ENCODE results near the gene USP35.

USP35 gene

DNA sequence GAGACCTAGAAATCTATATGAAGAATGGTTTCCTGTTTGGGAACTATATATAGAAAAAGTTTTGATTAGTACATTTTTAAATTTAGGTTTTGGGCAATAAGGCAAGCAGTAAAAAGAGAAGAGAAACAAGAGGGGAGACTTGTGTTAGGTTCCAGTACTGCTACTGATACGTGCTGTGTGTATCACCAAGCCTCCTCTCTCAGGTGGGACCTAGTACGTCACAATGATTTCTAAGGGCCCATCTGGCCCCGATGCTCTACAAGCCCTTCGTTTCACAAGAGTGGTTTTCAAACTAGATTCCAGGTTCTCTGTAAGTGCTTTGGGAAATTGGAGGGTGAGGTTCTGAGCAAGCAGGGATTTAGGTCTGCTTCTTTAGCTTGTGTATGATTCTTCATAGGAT, 39.2 kb downstream of the USP35 start:
- Histone ChIP-seq H2BK15ac (ENCODE audit: low read length) (no peak overlapping the region), H3K14ac (ENCODE audit: low read length) (no peak overlapping the region), H3K4ac (ENCODE audit: low read length) (no peak overlapping the region), H3K27me3 (ENCODE audit: control insufficient read depth in 3 of 3, insufficient read depth in 3 of 3, low read depth in 1 of 3, low read length in 3 of 3) (peaks cover 0 to 2% (median 0%) of the 10 kb centered on the region in 3 experiments), H4K8ac (ENCODE audit: low read depth, low read length) (no peak overlapping the region), H3K9ac (ENCODE audit: low read depth, low read length, poor library complexity) (no peak overlapping the region), H3K9me3 (replicated peaks in 1 of 2; ENCODE audit: control insufficient read depth in 2 of 2, insufficient read depth in 1 of 2, low read depth in 1 of 2, low read length in 2 of 2) (no peaks in the 10 kb centered on the region), H3K4me1 (ENCODE audit: control insufficient read depth in 2 of 2, insufficient read depth in 1 of 2, low read depth in 1 of 2, low read length in 2 of 2) (no peaks in the 10 kb centered on the region), H2BK12ac (ENCODE audit: low read length) (no peak overlapping the region), H2AFZ (ENCODE audit: low read length) (no peak overlapping the region), H2BK5ac (ENCODE audit: low read length) (no peak overlapping the region), H3K18ac (ENCODE audit: low read length) (no peak overlapping the region), H3K79me1 (ENCODE audit: low read depth, low read length) (no peaks in the 10 kb centered on the region), H2AK5ac (ENCODE audit: low read depth, low read length) (no peak overlapping the region), H3K36me3 (replicated peaks in 1 of 2; ENCODE audit: control insufficient read depth in 2 of 2, insufficient read depth in 2 of 2, low read length in 2 of 2) (peaks cover 23 to 46% of the 10 kb centered on the region in 2 donors), H3K27ac (replicated peaks; ENCODE audit: low read length) (no peak overlapping the region), H3K4me2 (ENCODE audit: insufficient read depth, low read length, poor library complexity, severe bottlenecking) (no peak overlapping the region), H4K91ac (ENCODE audit: low read depth, low read length, poor library complexity) (no peak overlapping the region), H3K4me3 (ENCODE audit: low read length in 2 of 2) (no peak overlapping the region), H2BK120ac (ENCODE audit: low read depth, low read length) (no peak overlapping the region), H3K23ac (ENCODE audit: low read depth, low read length, poor library complexity) (no peak overlapping the region)
- no CpG with 5 or more reads among the region's 4 CpGs for WGBS, 2 donors (ENCODE audit: extremely low coverage in 2 of 2, insufficient read length in 2 of 2, insufficient replicate concordance in 1 of 2)
- DNase-seq (ENCODE audit: low spot score), result no peak

DNA sequence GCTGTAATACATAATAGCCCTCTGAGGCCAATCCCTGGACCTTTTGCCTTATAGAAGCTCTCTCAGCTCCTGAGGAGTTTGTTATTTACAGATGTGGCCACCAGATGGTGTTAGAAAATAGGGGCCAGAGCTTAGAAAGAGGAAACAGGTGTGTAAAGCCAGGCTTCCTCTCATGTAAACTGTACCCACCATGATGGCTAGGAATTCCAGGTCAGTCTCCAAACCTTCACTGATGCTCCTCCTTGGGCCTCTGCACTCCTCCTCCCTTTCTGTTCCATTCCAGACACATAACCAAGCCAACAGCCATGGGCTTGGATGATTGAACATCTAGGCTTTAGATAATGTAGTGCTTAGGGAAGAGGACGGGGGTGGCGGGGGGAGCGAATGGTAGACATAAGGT, 39.7 kb downstream of the USP35 start:
- no peak overlapping the region for H2BK120ac ChIP-seq (ENCODE audit: low read depth, low read length)
- no peak overlapping the region for H4K91ac ChIP-seq (ENCODE audit: low read depth, low read length, poor library complexity)
- no peak overlapping the region for H2AK5ac ChIP-seq (ENCODE audit: low read depth, low read length)
- no peak overlapping the region for H3K18ac ChIP-seq (ENCODE audit: low read length)
- H2BK15ac ChIP-seq (ENCODE audit: low read length), result no peak overlapping the region
- no peak overlapping the region for H3K14ac ChIP-seq (ENCODE audit: low read length)
- H3K23ac ChIP-seq (ENCODE audit: low read depth, low read length, poor library complexity), result no peak overlapping the region
- no peak overlapping the region for H3K9ac ChIP-seq (ENCODE audit: low read depth, low read length, poor library complexity)
- H3K4me2 ChIP-seq (ENCODE audit: insufficient read depth, low read length, poor library complexity, severe bottlenecking), result no peak overlapping the region
- H2BK5ac ChIP-seq (ENCODE audit: low read length), result no peak overlapping the region
- H3K27me3 ChIP-seq (ENCODE audit: control insufficient read depth in 3 of 3, insufficient read depth in 3 of 3, low read depth in 1 of 3, low read length in 3 of 3), result peaks cover 0 to 2% (median 0%) of the 10 kb centered on the region in 3 experiments
- no peaks in the 10 kb centered on the region for H3K79me1 ChIP-seq (ENCODE audit: low read depth, low read length)
- no peaks in the 10 kb centered on the region for H3K9me3 ChIP-seq (replicated peaks in 1 of 2; ENCODE audit: control insufficient read depth in 2 of 2, insufficient read depth in 1 of 2, low read depth in 1 of 2, low read length in 2 of 2)
- H2AFZ ChIP-seq (ENCODE audit: low read length), result no peak overlapping the region
- H4K8ac ChIP-seq (ENCODE audit: low read depth, low read length), result no peak overlapping the region
- no peaks in the 10 kb centered on the region for H3K4me1 ChIP-seq (ENCODE audit: control insufficient read depth in 2 of 2, insufficient read depth in 1 of 2, low read depth in 1 of 2, low read length in 2 of 2)
- no peak overlapping the region for H2BK12ac ChIP-seq (ENCODE audit: low read length)
- WGBS, 2 donors (ENCODE audit: extremely low coverage in 2 of 2, insufficient read length in 2 of 2, insufficient replicate concordance in 1 of 2), result no CpG with 5 or more reads among the region's 3 CpGs
- no peak overlapping the region for H3K4me3 ChIP-seq (ENCODE audit: low read length in 2 of 2)
- H3K4ac ChIP-seq (ENCODE audit: low read length), result no peak overlapping the region
- DNase-seq (ENCODE audit: low spot score), result peak; percentile 27
- no peak overlapping the region for H3K27ac ChIP-seq (replicated peaks; ENCODE audit: low read length)
- peaks cover 17 to 41% of the 10 kb centered on the region in 2 donors for H3K36me3 ChIP-seq (replicated peaks in 1 of 2; ENCODE audit: control insufficient read depth in 2 of 2, insufficient read depth in 2 of 2, low read length in 2 of 2)

DNA sequence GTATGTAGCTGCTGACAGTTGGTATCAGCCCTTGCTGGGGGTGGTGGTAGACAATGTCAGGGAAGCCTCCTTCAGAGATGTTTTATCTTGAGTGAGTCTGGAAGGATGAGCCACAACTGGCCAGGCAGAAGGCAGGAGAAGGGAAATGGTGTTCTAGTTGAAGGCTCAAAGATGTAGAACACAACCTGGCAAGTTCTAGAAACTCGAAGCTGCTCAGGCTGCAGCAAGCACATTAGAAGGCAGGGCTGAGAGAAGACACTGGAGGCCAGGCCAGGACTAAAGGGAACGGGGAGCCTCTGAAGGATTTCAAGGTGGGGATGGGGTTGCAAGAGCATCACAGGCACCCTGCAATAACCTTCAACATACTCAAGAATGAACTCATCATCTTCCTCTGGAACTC, 40.4 kb downstream of the USP35 start:
- no CpG with 5 or more reads among the region's 2 CpGs for WGBS, 2 donors (ENCODE audit: extremely low coverage in 2 of 2, insufficient read length in 2 of 2, insufficient replicate concordance in 1 of 2)

DNA sequence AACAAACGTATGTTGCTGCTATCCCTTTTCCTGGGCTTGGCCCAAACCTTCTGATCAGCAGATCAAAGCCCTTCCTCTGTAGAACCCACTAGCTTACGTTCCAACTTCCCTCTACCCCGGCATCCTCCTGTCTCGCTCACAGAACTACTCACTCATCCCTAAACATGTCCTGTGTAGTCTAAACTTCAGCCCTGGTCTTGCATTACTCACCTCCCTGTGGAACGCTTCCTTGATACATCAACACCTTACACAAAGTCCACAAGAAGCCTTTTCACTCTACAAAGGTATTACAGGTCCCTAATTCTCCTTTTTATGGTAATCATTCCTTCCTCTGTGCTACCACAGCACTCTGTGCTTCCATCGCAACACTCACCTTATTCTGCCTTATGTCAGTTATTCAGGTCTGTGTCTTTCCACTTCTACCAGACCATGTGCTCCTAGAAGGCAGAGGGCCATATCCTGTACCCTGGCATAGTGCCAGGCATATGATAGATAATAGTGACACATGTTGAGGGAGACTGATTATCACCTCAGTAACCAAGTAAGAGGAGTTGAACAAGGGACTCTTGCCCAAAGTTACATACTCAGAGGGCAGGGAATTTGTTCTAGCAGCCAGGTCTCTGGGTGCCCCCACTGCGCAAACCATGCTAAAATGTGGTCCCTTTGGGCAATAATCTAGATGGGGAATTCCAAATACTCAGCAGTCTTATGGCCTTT, 41.6 kb downstream of the USP35 start:
- Histone ChIP-seq H2BK12ac (ENCODE audit: low read length) (no peak overlapping the region), H4K91ac (ENCODE audit: low read depth, low read length, poor library complexity) (no peak overlapping the region), H2BK5ac (ENCODE audit: low read length) (no peak overlapping the region), H3K9ac (ENCODE audit: low read depth, low read length, poor library complexity) (no peak overlapping the region), H3K9me3 (replicated peaks in 1 of 2; ENCODE audit: control insufficient read depth in 2 of 2, insufficient read depth in 1 of 2, low read depth in 1 of 2, low read length in 2 of 2) (no peaks in the 10 kb centered on the region), H3K4ac (ENCODE audit: low read length) (no peak overlapping the region), H3K36me3 (replicated peaks in 1 of 2; ENCODE audit: control insufficient read depth in 2 of 2, insufficient read depth in 2 of 2, low read length in 2 of 2) (peaks cover 5 to 22% of the 10 kb centered on the region in 2 donors), H2BK15ac (ENCODE audit: low read length) (no peak overlapping the region), H2AK5ac (ENCODE audit: low read depth, low read length) (no peak overlapping the region), H3K4me2 (ENCODE audit: insufficient read depth, low read length, poor library complexity, severe bottlenecking) (no peak overlapping the region), H3K27ac (replicated peaks; ENCODE audit: low read length) (no peak overlapping the region), H3K18ac (ENCODE audit: low read length) (no peak overlapping the region), H3K23ac (ENCODE audit: low read depth, low read length, poor library complexity) (no peak overlapping the region), H3K14ac (ENCODE audit: low read length) (no peak overlapping the region), H2BK120ac (ENCODE audit: low read depth, low read length) (no peak overlapping the region), H3K4me1 (ENCODE audit: control insufficient read depth in 2 of 2, insufficient read depth in 1 of 2, low read depth in 1 of 2, low read length in 2 of 2) (no peaks in the 10 kb centered on the region), H3K79me1 (ENCODE audit: low read depth, low read length) (no peaks in the 10 kb centered on the region), H2AFZ (ENCODE audit: low read length) (no peak overlapping the region), H4K8ac (ENCODE audit: low read depth, low read length) (no peak overlapping the region), H3K4me3 (ENCODE audit: low read length in 2 of 2) (no peak overlapping the region), H3K27me3 (ENCODE audit: control insufficient read depth in 3 of 3, insufficient read depth in 3 of 3, low read depth in 1 of 3, low read length in 3 of 3) (no peaks in the 10 kb centered on the region)
- WGBS, 2 donors (ENCODE audit: extremely low coverage in 2 of 2, insufficient read length in 2 of 2, insufficient replicate concordance in 1 of 2), result no CpG with 5 or more reads among the region's 7 CpGs
- DNase-seq (ENCODE audit: low spot score), result no peak

More for the DNA sequence above, 40.4 kb downstream of the USP35 start:
- Histone ChIP-seq H2AK5ac (ENCODE audit: low read depth, low read length) (no peak overlapping the region), H2BK5ac (ENCODE audit: low read length) (no peak overlapping the region), H3K36me3 (replicated peaks in 1 of 2; ENCODE audit: control insufficient read depth in 2 of 2, insufficient read depth in 2 of 2, low read length in 2 of 2) (peaks cover 15 to 34% of the 10 kb centered on the region in 2 donors), H3K27ac (replicated peaks; ENCODE audit: low read length) (no peak overlapping the region), H3K4me2 (ENCODE audit: insufficient read depth, low read length, poor library complexity, severe bottlenecking) (no peak overlapping the region), H2BK15ac (ENCODE audit: low read length) (no peak overlapping the region), H3K79me1 (ENCODE audit: low read depth, low read length) (no peaks in the 10 kb centered on the region), H4K91ac (ENCODE audit: low read depth, low read length, poor library complexity) (no peak overlapping the region), H4K8ac (ENCODE audit: low read depth, low read length) (no peak overlapping the region), H3K9me3 (replicated peaks in 1 of 2; ENCODE audit: control insufficient read depth in 2 of 2, insufficient read depth in 1 of 2, low read depth in 1 of 2, low read length in 2 of 2) (no peaks in the 10 kb centered on the region), H3K4me3 (ENCODE audit: low read length in 2 of 2) (peak overlapping the region in 1 of 2 donors; percentile 18), H3K14ac (ENCODE audit: low read length) (no peak overlapping the region), H2BK120ac (ENCODE audit: low read depth, low read length) (no peak overlapping the region), H3K4ac (ENCODE audit: low read length) (no peak overlapping the region), H2BK12ac (ENCODE audit: low read length) (no peak overlapping the region), H3K23ac (ENCODE audit: low read depth, low read length, poor library complexity) (no peak overlapping the region), H3K9ac (ENCODE audit: low read depth, low read length, poor library complexity) (no peak overlapping the region), H3K18ac (ENCODE audit: low read length) (no peak overlapping the region), H3K27me3 (ENCODE audit: control insufficient read depth in 3 of 3, insufficient read depth in 3 of 3, low read depth in 1 of 3, low read length in 3 of 3) (peaks cover 0 to 2% (median 0%) of the 10 kb centered on the region in 3 experiments), H3K4me1 (ENCODE audit: control insufficient read depth in 2 of 2, insufficient read depth in 1 of 2, low read depth in 1 of 2, low read length in 2 of 2) (no peaks in the 10 kb centered on the region), H2AFZ (ENCODE audit: low read length) (no peak overlapping the region)
- DNase-seq (ENCODE audit: low spot score), result no peak
